Astrocyte (in vitro differentiated cells and primary cell): ENCODE measurements around the gene ZNF407.

Experiments used
- EZH2 ChIP-seq: IDR thresholded peaks from 2 replicates; pipeline ENCODE4 v1.6.1; 2012; ENCODE audit warnings: mild to moderate bottlenecking, low read length, inconsistent platforms; ENCODE audit not compliant: insufficient read depth
- TF ChIP-seq, protein P1 (sequence below): IDR thresholded peaks from 2 replicates; pipeline ENCODE4 v1.5.1; 2011; ENCODE audit warnings: low read depth, mild to moderate bottlenecking, inconsistent platforms, low read length, moderate library complexity; ENCODE audit not compliant: insufficient read depth

DNA sequence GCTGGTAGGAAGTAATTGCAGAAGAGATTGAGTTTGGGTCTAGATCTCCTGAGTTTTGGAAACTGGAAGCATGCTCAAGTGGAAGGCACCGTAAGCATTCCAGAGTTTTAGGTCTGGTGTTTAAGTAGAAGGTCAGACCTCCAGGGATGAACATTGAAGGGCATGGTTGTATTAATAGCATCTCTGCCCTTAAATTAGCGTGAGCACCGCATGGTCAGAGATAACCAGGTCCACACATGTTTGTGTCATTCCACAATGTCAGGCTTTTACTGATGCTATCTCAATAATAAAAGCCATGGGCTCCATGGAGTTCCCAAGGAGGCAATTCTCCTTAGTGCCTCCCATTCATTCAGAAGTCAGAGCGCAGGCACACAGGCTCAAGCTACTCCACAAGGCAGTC lies 28.3 kb upstream of the ZNF407 start:
- TF ChIP-seq, protein P1, sequence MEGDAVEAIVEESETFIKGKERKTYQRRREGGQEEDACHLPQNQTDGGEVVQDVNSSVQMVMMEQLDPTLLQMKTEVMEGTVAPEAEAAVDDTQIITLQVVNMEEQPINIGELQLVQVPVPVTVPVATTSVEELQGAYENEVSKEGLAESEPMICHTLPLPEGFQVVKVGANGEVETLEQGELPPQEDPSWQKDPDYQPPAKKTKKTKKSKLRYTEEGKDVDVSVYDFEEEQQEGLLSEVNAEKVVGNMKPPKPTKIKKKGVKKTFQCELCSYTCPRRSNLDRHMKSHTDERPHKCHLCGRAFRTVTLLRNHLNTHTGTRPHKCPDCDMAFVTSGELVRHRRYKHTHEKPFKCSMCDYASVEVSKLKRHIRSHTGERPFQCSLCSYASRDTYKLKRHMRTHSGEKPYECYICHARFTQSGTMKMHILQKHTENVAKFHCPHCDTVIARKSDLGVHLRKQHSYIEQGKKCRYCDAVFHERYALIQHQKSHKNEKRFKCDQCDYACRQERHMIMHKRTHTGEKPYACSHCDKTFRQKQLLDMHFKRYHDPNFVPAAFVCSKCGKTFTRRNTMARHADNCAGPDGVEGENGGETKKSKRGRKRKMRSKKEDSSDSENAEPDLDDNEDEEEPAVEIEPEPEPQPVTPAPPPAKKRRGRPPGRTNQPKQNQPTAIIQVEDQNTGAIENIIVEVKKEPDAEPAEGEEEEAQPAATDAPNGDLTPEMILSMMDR = no peak
- no peak for TF ChIP-seq EZH2
